Measurements from ENCODE around the gene FBN3.
"Not testable (repeated sequence)": the region's sequence is repeated elsewhere in the genome, so short reads cannot be mapped to it uniquely, and the experiment has no call there.

FBN3 gene

GRCh38 chr19:8117991-8118390 lies 31.4 kb downstream of the FBN3 start:
- Mint-ChIP-seq H3K4me3 (no peak overlapping the region), H3K27me3 (peaks cover 1% of the 10 kb centered on the region), H3K27ac (no peak overlapping the region), H3K4me1 (ENCODE audit: low read depth) (no peaks in the 10 kb centered on the region), H3K9me3 (no peaks in the 10 kb centered on the region), H3K36me3 (ENCODE audit: low read depth) (no peaks in the 10 kb centered on the region)
- intact Hi-C loops (cut with micrococcal nuclease): no loop called here

DNA sequence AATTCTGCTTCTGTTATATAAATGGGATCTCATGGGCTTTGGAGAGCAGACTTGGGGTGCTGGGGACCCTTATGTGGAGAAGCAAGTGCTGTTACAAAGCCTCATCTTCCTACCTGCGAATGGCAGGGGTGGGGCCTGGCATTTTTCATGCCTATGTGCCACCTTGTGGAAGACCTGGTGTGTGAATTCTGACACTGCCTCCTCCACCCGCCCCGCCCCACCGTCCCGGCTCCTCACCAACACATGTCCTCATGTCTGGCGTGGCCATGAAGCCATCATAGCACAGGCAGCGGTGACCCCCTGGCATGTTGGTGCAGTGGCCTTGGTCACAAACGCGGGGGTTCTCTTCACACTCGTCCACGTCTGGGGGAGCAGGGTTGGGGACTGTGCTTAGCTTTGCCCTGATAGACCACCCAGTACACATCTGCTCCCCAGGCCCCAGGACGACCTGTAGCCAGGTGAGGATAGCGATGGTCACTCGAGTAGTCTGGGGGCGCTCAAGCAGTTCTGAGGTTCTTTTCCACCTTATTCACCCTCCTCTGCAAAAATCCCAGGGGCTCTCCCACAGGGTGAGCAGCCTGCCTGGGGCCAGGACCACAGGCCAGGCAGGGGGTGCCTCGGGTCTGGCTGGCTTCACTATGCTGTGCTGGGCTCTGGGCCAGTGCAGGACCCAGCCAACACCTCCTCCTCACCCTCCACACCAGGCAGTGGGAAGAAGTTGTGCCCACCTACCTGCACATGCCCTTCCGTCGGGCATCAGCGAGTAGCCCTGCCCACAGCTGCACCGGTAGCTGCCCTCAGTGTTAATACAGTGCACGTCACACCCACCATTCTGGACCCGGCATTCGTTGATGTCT lies 32.7 kb downstream of the FBN3 start:
- no peak overlapping the region for H3K27ac Mint-ChIP-seq
- no peak overlapping the region for H3K4me3 Mint-ChIP-seq
- no peaks in the 10 kb centered on the region for H3K9me3 Mint-ChIP-seq
- intact Hi-C loops (cut with micrococcal nuclease): no loop called here
- no peaks in the 10 kb centered on the region for H3K4me1 Mint-ChIP-seq (ENCODE audit: low read depth)
- H3K27me3 Mint-ChIP-seq: peaks cover 1% of the 10 kb centered on the region
- H3K36me3 Mint-ChIP-seq (ENCODE audit: low read depth): no peaks in the 10 kb centered on the region

DNA sequence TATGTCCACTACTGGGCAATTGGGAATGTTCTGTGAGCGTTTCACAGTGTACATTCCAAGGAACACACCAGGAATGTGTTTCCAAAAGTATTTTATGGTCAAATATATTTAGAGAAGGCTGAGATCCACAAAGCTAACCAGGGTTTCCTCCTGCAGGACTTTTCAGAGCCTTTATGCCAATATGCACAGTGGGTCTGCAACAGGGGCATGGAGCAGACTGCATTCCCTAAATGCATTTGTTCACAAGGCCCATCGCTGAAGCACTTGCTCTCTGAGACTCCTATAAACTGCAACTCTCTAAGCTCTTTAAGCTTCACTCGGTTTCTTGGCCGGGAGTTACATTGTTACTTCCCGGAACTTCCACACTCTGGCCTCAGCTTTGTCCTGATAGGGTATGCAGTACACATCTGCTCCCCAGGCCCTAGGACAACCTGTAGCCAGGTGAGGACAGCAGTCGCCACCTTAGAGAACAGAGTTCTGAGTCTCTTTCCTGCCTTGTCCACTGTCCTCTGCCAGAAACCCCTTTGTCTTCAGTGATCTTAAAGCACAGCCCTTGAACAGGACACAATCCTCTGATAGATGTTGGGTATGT lies 33.5 kb downstream of the FBN3 start:
- Mint-ChIP-seq H3K27me3 (peaks cover 1% of the 10 kb centered on the region), H3K36me3 (ENCODE audit: low read depth) (no peaks in the 10 kb centered on the region), H3K4me1 (ENCODE audit: low read depth) (no peaks in the 10 kb centered on the region), H3K9me3 (no peaks in the 10 kb centered on the region), H3K4me3 (no peak overlapping the region), H3K27ac (no peak overlapping the region)
- intact Hi-C loops (cut with micrococcal nuclease): no loop called here

GRCh38 chr19:8113017-8113416 lies 36.4 kb downstream of the FBN3 start:
- H3K36me3 Mint-ChIP-seq (ENCODE audit: low read depth): no peaks in the 10 kb centered on the region
- no peak overlapping the region for H3K27ac Mint-ChIP-seq
- intact Hi-C loops (cut with micrococcal nuclease): no loop called here
- H3K4me3 Mint-ChIP-seq: no peak overlapping the region
- H3K4me1 Mint-ChIP-seq (ENCODE audit: low read depth): no peaks in the 10 kb centered on the region
- peaks cover 8% of the 10 kb centered on the region for H3K27me3 Mint-ChIP-seq
- no peaks in the 10 kb centered on the region for H3K9me3 Mint-ChIP-seq

DNA sequence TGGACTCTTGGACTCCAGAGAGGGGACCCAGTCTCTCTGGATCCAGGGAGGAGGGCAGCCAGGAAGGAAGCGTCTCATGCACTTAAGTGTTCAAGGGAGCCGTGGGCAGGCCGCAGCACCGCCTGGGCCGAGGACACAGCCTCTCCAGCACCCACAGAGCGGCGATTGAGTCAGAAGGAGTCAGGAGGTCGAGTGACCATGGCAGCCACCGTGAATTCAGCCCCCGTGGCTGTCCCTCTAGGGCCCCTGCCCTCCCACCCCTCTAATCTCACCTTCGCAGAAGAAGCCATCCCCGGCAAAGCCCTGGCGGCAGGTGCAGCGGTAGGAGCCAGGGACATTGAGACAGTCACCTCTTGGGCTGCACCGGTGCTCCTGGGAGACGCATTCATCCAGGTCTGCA lies 38.0 kb downstream of the FBN3 start:
- no peaks in the 10 kb centered on the region for H3K9me3 Mint-ChIP-seq
- intact Hi-C loops (cut with micrococcal nuclease): no loop called here
- H3K4me3 Mint-ChIP-seq: no peak overlapping the region
- no peak overlapping the region for H3K27ac Mint-ChIP-seq
- H3K4me1 Mint-ChIP-seq (ENCODE audit: low read depth): no peaks in the 10 kb centered on the region
- peaks cover 8% of the 10 kb centered on the region for H3K27me3 Mint-ChIP-seq
- no peaks in the 10 kb centered on the region for H3K36me3 Mint-ChIP-seq (ENCODE audit: low read depth)

DNA sequence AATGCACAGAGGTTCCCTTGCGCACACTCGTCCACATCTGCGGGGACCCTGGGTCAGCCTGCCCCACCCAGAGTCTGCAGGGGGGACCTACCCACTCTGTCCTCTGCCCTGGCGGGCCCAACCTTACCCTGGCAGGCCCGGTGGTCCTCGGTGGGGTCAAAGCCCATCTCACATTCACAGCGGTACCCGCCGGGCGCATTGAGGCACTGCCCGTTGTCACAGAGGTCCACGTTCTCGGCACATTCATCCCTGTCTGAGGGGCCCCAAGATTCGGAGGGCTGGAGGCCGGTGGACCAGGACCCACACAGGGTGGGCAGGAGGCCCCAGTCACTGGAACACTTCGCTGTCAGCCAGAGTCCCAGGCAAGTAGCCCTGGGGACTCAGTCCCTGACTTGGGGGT lies 38.5 kb downstream of the FBN3 start:
- no peaks in the 10 kb centered on the region for H3K9me3 Mint-ChIP-seq
- intact Hi-C loops (cut with micrococcal nuclease): no loop called here
- H3K36me3 Mint-ChIP-seq (ENCODE audit: low read depth): no peaks in the 10 kb centered on the region
- peaks cover 8% of the 10 kb centered on the region for H3K27me3 Mint-ChIP-seq
- H3K27ac Mint-ChIP-seq: no peak overlapping the region
- no peaks in the 10 kb centered on the region for H3K4me1 Mint-ChIP-seq (ENCODE audit: low read depth)
- H3K4me3 Mint-ChIP-seq: no peak overlapping the region

DNA sequence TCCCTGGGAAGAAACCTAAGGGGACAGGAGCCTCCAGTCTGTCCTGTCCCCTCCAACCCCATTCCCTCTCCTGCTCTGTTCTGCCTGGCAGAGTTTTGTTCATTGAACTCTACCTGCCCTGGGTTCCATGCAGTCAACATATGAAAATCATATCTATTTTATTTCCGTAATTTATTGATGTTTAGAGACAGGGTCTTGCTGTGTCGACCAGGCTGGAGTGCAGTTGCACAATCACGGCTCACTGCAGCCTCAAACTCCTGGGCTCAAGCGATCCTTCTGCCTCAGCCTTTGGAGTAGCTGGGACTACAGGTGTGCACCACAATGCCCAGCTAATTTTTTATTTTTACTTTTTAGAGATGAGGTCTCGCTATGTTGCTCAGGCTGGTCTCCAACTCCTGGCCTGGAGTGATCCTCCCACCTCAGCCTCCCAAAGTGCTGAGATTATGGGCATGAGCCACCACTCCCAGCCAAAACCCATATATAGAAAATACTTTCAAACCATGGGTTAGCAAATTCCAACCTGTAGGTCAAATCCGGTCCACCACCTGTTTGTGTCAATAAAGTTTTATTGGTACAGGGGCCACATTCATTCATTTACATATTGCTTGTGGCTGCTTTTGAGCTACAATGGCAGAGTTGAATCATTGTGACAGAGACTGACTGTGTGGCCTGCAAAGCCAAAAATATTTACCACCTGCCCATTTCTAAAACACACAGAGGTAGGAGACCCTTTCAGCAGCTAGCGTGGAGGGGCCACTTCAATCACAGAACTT lies 39.3 kb downstream of the FBN3 start:
- H3K4me1 Mint-ChIP-seq (ENCODE audit: low read depth): no peaks in the 10 kb centered on the region
- H3K4me3 Mint-ChIP-seq: no peak overlapping the region
- no peaks in the 10 kb centered on the region for H3K9me3 Mint-ChIP-seq
- H3K27me3 Mint-ChIP-seq: peaks cover 8% of the 10 kb centered on the region
- H3K36me3 Mint-ChIP-seq (ENCODE audit: low read depth): no peaks in the 10 kb centered on the region
- intact Hi-C loops (cut with micrococcal nuclease): no loop called here
- H3K27ac Mint-ChIP-seq: no peak overlapping the region

GRCh38 chr19:8109455-8109854 lies 39.9 kb downstream of the FBN3 start:
- Mint-ChIP-seq H3K27ac (no peak overlapping the region), H3K27me3 (peaks cover 8% of the 10 kb centered on the region), H3K4me3 (no peak overlapping the region), H3K4me1 (ENCODE audit: low read depth) (no peaks in the 10 kb centered on the region), H3K36me3 (ENCODE audit: low read depth) (no peaks in the 10 kb centered on the region), H3K9me3 (no peaks in the 10 kb centered on the region)
- intact Hi-C loops (cut with micrococcal nuclease): no loop called here

GRCh38 chr19:8108560-8109445 lies 40.6 kb downstream of the FBN3 start:
- no peak overlapping the region for H3K4me3 Mint-ChIP-seq
- H3K9me3 Mint-ChIP-seq: no peaks in the 10 kb centered on the region
- no peaks in the 10 kb centered on the region for H3K4me1 Mint-ChIP-seq (ENCODE audit: low read depth)
- intact Hi-C loops (cut with micrococcal nuclease): no loop called here
- peaks cover 8% of the 10 kb centered on the region for H3K27me3 Mint-ChIP-seq
- H3K27ac Mint-ChIP-seq: no peak overlapping the region
- H3K36me3 Mint-ChIP-seq (ENCODE audit: low read depth): no peaks in the 10 kb centered on the region

DNA sequence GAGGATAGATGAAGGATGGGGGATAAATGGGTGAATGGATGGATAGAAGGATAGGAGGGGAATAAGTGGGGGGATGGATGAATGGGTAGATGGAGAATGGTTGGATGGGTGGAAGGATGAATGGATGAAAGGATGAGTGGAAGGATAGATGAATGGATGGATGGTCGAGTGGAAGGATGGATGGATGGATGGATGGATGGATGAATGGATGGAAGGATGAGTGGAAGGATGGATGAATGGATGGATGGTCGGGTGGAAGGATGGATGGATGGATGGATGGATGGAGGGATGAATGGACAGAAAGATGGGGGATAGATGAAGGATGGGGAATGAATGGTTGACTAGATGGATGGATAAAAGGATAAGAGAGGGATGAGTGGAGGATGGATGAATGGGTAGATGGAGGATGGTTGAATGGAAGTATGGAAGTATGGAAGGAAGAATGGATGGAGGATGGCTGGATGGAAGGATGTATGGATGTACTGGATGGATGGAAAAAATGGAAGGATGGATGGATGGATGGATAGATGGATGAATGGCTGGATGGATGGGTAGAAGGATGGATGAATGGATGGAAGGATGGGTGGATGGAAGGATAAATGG lies 42.0 kb downstream of the FBN3 start:
- Mint-ChIP-seq H3K4me3 (no peak overlapping the region), H3K36me3 (ENCODE audit: low read depth) (no peaks in the 10 kb centered on the region), H3K27me3 (peaks cover 8% of the 10 kb centered on the region), H3K27ac (no peak overlapping the region), H3K9me3 (no peaks in the 10 kb centered on the region), H3K4me1 (ENCODE audit: low read depth) (no peaks in the 10 kb centered on the region)
- intact Hi-C loops (cut with micrococcal nuclease): no loop called here

GRCh38 chr19:8105471-8105870 lies 43.9 kb downstream of the FBN3 start:
- intact Hi-C loops (cut with micrococcal nuclease): no loop called here
- no peaks in the 10 kb centered on the region for H3K36me3 Mint-ChIP-seq (ENCODE audit: low read depth)

GRCh38 chr19:8101910-8102309 lies 47.5 kb downstream of the FBN3 start:
- H3K4me3 Mint-ChIP-seq; H3K9me3 Mint-ChIP-seq; H3K27ac Mint-ChIP-seq; H3K27me3 Mint-ChIP-seq; H3K36me3 Mint-ChIP-seq (ENCODE audit: low read depth); intact Hi-C loops (cut with micrococcal nuclease); H3K4me1 Mint-ChIP-seq (ENCODE audit: low read depth): not testable (repeated sequence)

More at GRCh38 chr19:8105471-8105870, 43.9 kb downstream of the FBN3 start:
- H3K27me3 Mint-ChIP-seq: peaks cover 6% of the 10 kb centered on the region
- no peak overlapping the region for H3K4me3 Mint-ChIP-seq
- H3K4me1 Mint-ChIP-seq (ENCODE audit: low read depth): no peaks in the 10 kb centered on the region
- H3K9me3 Mint-ChIP-seq: no peaks in the 10 kb centered on the region
- H3K27ac Mint-ChIP-seq: no peak overlapping the region

DNA sequence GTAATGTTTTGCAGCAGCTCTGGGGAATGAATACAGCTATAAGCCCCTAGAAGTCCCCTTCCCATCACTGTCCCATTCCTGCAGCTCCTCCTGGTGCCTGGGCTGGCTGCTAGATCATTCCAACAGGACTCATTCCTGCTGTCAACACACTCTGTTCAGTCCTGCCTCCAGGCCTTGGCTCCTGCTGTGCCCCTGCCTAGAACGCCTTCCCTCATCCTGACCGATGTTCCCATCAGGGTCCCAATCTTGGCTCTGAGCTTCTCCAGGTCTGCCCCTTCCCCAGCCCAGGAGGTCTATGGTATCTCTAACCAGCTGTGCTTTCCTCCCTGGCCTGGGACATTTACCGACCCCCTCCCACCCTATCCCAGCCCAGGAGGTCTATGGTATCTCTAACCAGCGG lies 48.1 kb downstream of the FBN3 start:
- no peaks in the 10 kb centered on the region for H3K4me1 Mint-ChIP-seq (ENCODE audit: low read depth)
- H3K27me3 Mint-ChIP-seq: peaks cover 7% of the 10 kb centered on the region
- no peaks in the 10 kb centered on the region for H3K36me3 Mint-ChIP-seq (ENCODE audit: low read depth)
- H3K4me3 Mint-ChIP-seq: no peak overlapping the region
- intact Hi-C loops (cut with micrococcal nuclease): no loop called here
- H3K27ac Mint-ChIP-seq: no peak overlapping the region
- peaks cover 7% of the 10 kb centered on the region for H3K9me3 Mint-ChIP-seq
